HepG2 (cell line): ENCODE data around the gene CCDC88C. TPM values are rescaled to one million over a fixed set of nuclear protein-coding genes. Genes with fewer than 3 reads are reported as not detected.

Experiments
- ATAC-seq: fragments of 200-7000 bp; cut with Tn5 transposase; 3 replicates; pipeline ENCODE4 v1.9.1; 2020; ENCODE audit warnings: mild to moderate bottlenecking, moderate library complexity
- BruUV-seq: library from RNA; stranded (reverse); fragments of 400-500 nt; replicated peaks from 2 replicates; lab custom pipeline; 2021; lab: Mats Ljungman, UMichigan
- CTCF ChIA-PET: fragments of 300-600 bp; formaldehyde crosslinking; extraction: SDS; loops from one replicate; lab custom pipeline; 2021; ENCODE audit warnings: low total read pairs, inconsistent platforms, low intra/inter-chr PET ratio; lab: Yijun Ruan, JAX
- POLR2A ChIA-PET: fragments of 350-600 bp; sonication (Branson Sonifier 250); formaldehyde crosslinking; loops from one replicate; lab custom pipeline; 2020; ENCODE audit warnings: antibody characterized with exemption, inconsistent platforms; lab: Yijun Ruan, JAX
- DNase-seq: peaks from one replicate; pipeline ENCODE4 v3.0.0-alpha.2; 2015; ENCODE audit warnings: low spot score
- FAIRE-seq: peaks from 3 replicates; lab custom pipeline; 2011; peaks lifted over from hg19 to GRCh38; lab: Jason Lieb, UNC
- H2AFZ ChIP-seq: one replicate; pipeline ENCODE4 v1.6.1; 2011; ENCODE audit warnings: low read length, inconsistent platforms
- H3K27ac ChIP-seq: fragments of 300-600 bp; 3 replicates; pipeline ENCODE4 v1.8.0; 2011; ENCODE audit warnings: mixed run types, mild to moderate bottlenecking, mixed read lengths, low read length, inconsistent platforms; ENCODE audit not compliant: insufficient read depth; ENCODE audit errors: extremely low read length
- H3K27me3 ChIP-seq, 2 experiments: fragments of 200-600 bp in 1 of 2; 2 replicates in 1 of 2; 3 replicates in 1 of 2; pipeline versions ENCODE4 v1.6.0 to v1.8.0; 2011; ENCODE audit warnings: low read length in 2 of 2, mild to moderate bottlenecking in 2 of 2, moderate library complexity in 2 of 2, inconsistent platforms in 1 of 2; ENCODE audit not compliant: insufficient read depth in 2 of 2, control insufficient read depth in 1 of 2
- H3K36me3 ChIP-seq, 2 experiments: fragments of 200-600 bp in 1 of 2; replicated peaks in 1 of 2; 2 replicates in 1 of 2; 3 replicates in 1 of 2; pipeline versions ENCODE4 v1.5.1 to v1.8.0; 2011; ENCODE audit warnings: low read length in 2 of 2, inconsistent platforms in 1 of 2; ENCODE audit not compliant: insufficient read depth in 2 of 2, control insufficient read depth in 1 of 2
- H3K4me1 ChIP-seq: 2 replicates; pipeline ENCODE4 v1.5.1; 2012; ENCODE audit warnings: low read length, inconsistent platforms; ENCODE audit not compliant: insufficient read depth
- H3K4me2 ChIP-seq: 2 replicates; pipeline ENCODE4 v1.6.0; 2011; ENCODE audit warnings: low read depth, low read length, inconsistent platforms
- H3K4me3 ChIP-seq, 3 experiments: fragments of 200-600 bp in 1 of 3; sonication (generic), shearing (Covaris generic) in 1 of 3; replicated peaks in 1 of 3; 2 replicates each; pipeline ENCODE4 v1.5.1; 2011 to 2016; ENCODE audit warnings: low read length in 3 of 3, inconsistent platforms in 2 of 3, low read depth in 2 of 3, mild to moderate bottlenecking in 2 of 3, control low read depth in 1 of 3, mixed read lengths in 1 of 3; ENCODE audit not compliant: insufficient read depth in 1 of 3
- H3K79me2 ChIP-seq: one replicate; pipeline ENCODE4 v1.6.1; 2011; ENCODE audit warnings: low read length, inconsistent platforms; ENCODE audit not compliant: insufficient read depth
- H3K9ac ChIP-seq: 2 replicates; pipeline ENCODE4 v1.6.0; 2011; ENCODE audit warnings: mild to moderate bottlenecking, low read depth, low read length, inconsistent platforms; ENCODE audit not compliant: insufficient read depth
- H3K9me3 ChIP-seq: 2 replicates; pipeline ENCODE4 v1.5.1; 2012; ENCODE audit warnings: mild to moderate bottlenecking, low read length
- H4K20me1 ChIP-seq: 2 replicates; pipeline ENCODE4 v1.6.0; 2011; ENCODE audit warnings: inconsistent platforms, mild to moderate bottlenecking, low read length, moderate library complexity; ENCODE audit not compliant: insufficient read depth
- THAP8 ChIP-seq: sonication (generic); formaldehyde crosslinking; IDR thresholded peaks from 2 replicates; pipeline ENCODE4 v1.5.1; 2020; ENCODE audit warnings: missing genetic modification reagents, mild to moderate bottlenecking, borderline replicate concordance
- ZBTB2 ChIP-seq: sonication (generic); formaldehyde crosslinking; IDR thresholded peaks from 2 replicates; pipeline ENCODE4 v1.8.0; 2022; ENCODE audit warnings: low read depth, missing genetic modification reagents
- ZBTB40 ChIP-seq, 2 experiments: fragments of 450-650 bp in 1 of 2; sonication (generic) in 1 of 2; formaldehyde crosslinking in 1 of 2; IDR thresholded peaks; 2 replicates each; pipeline versions ENCODE4 v1.6.1 to v1.8.0; 2016 to 2022; ENCODE audit warnings: antibody characterized with exemption in 1 of 2, mild to moderate bottlenecking in 1 of 2, missing genetic modification reagents in 1 of 2
- ZNF205 ChIP-seq: IDR thresholded peaks from 2 replicates; pipeline ENCODE4 v1.6.1; 2018; ENCODE audit warnings: missing biosample characterization, missing genetic modification reagents
- ZNF720 ChIP-seq: sonication (generic); formaldehyde crosslinking; IDR thresholded peaks from 2 replicates; pipeline ENCODE4 v1.4.0; 2020; ENCODE audit warnings: missing genetic modification reagents
- WGBS: methylation state at CpG from one replicate; pipeline ENCODE4 v1.1.6; 2017; ENCODE audit warnings: low lambda C conversion rate; 5-methylcytosine and 5-hydroxymethylcytosine counted together
- in situ Hi-C: cut with HindIII; loops from 2 replicates; pipeline ENCODE4 v1.10.0; 2017; ENCODE audit warnings: low pct_unique_long_range_greater_than_20kb; ENCODE audit not compliant: extremely low pct_ligation_motif_present
- intact Hi-C: fragments of 100-400 bp; cut with micrococcal nuclease; formaldehyde crosslinking; loops from one replicate; pipeline ENCODE4 v1.10.0; 2022; ENCODE audit not compliant: unreplicated experiment
- polyA plus RNA-seq, 8 experiments: library from polyadenylated mRNA; depleted of rRNA in 3 of 8; stranded (reverse) in 7 of 8; unstranded in 1 of 8; fragments of >200 nt; fragmentation: Illumina TruSeq in 4 of 8; extraction: Trizol in 4 of 8; gene quantifications; 2 replicates each; pipeline versions ENCODE4 v1.2.1 to v1.2.3, GENCODE V29; 2011 to 2016; ENCODE audit warnings: low read depth in 4 of 8, missing spikeins in 1 of 8, mixed read lengths in 1 of 8; ENCODE audit not compliant: insufficient read depth in 1 of 8
- total RNA-seq, 5 experiments: library from RNA; depleted of rRNA; stranded (reverse); fragments of >200 nt; fragmentation: Illumina TruSeq; extraction: Trizol; gene quantifications; 2 replicates each; pipeline ENCODE4 v1.2.3, GENCODE V29; 2016; ENCODE audit warnings: low read depth in 1 of 5

The CCDC88C gene
- total and polyA plus RNA-seq, 2 of the 13 experiments (the other 11 are each of a cell fraction or from before 2014, with no cell fraction given), result 3.6 to 11.7 TPM

- Histone ChIP-seq H2AFZ (no peak overlapping the region), H3K27ac (no peak overlapping the region), H4K20me1 (no peaks in the 10 kb centered on the region), H3K9ac (no peak overlapping the region), H3K9me3 (no peaks in the 10 kb centered on the region), H3K79me2 (no peaks in the 10 kb centered on the region), H3K27me3 (no peaks in the 10 kb centered on the region), H3K4me2 (no peak overlapping the region), H3K4me1 (no peaks in the 10 kb centered on the region), H3K4me3 (no peak overlapping the region), H3K36me3 (peaks cover 18 to 54% of the 10 kb centered on the region in 2 experiments)
- 96% methylated on average over 12 of the region's 12 CpGs for WGBS
- DNase-seq (no peak), FAIRE-seq (no peak), ATAC-seq (no peak)
- ChIA-PET POLR2A (no interaction called here), CTCF (no interaction called here)
- in situ Hi-C loops, result no loop called here
- BruUV-seq, result no TSS peak
- intact Hi-C loops, result no loop called here
- no peak for TF ChIP-seq ZBTB2
These were observed 110.6 kb downstream of the CCDC88C start for GRCh38 chr14:91307046-91307445.

- H3K79me2 ChIP-seq, result no peaks in the 10 kb centered on the region
- FAIRE-seq (no peak), DNase-seq (no peak), ATAC-seq (no peak)
- H3K4me3 ChIP-seq, result no peak overlapping the region
- no peak overlapping the region for H3K9ac ChIP-seq
- WGBS, result 97% methylated on average over 3 of the region's 3 CpGs
- H3K4me2 ChIP-seq, result no peak overlapping the region
- peaks cover 17 to 59% of the 10 kb centered on the region in 2 experiments for H3K36me3 ChIP-seq
- H3K27ac ChIP-seq, result no peak overlapping the region
- in situ Hi-C loops (no loop called here), intact Hi-C loops (no loop called here)
- H3K27me3 ChIP-seq, result no peaks in the 10 kb centered on the region
- H4K20me1 ChIP-seq, result no peaks in the 10 kb centered on the region
- POLR2A ChIA-PET, result no interaction called here
- no peaks in the 10 kb centered on the region for H3K9me3 ChIP-seq
- no peak overlapping the region for H2AFZ ChIP-seq
- no peak for TF ChIP-seq ZBTB40 (IDR thresholded peaks at IDR 0.05)
- peak; percentile 96 for TF ChIP-seq ZBTB40 (CRISPR knock-in tag; IDR thresholded peaks at IDR 0.05)
- TF ChIP-seq ZNF205 (CRISPR knock-in tag), result no peak
- TF ChIP-seq THAP8 (CRISPR knock-in tag), result no peak
- no peak for TF ChIP-seq ZNF720 (CRISPR knock-in tag)
- no peaks in the 10 kb centered on the region for H3K4me1 ChIP-seq
- no TSS peak for BruUV-seq
- CTCF ChIA-PET, result no interaction called here
These were observed 111.1 kb downstream of the CCDC88C start for GRCh38 chr14:91306547-91306946.
